GM21515 (cell line): ENCODE results near the gene EEF1B2.
"Not testable (repeated sequence)": the region's sequence is repeated elsewhere in the genome, so short reads cannot be mapped to it uniquely, and the experiment has no call there.

Source experiments
- ATAC-seq: cut with Tn5 transposase; IDR thresholded peaks from one replicate; pipeline ENCODE4 v1.9.1; 2021; ENCODE audit not compliant: unreplicated experiment

The EEF1B2 gene

DNA sequence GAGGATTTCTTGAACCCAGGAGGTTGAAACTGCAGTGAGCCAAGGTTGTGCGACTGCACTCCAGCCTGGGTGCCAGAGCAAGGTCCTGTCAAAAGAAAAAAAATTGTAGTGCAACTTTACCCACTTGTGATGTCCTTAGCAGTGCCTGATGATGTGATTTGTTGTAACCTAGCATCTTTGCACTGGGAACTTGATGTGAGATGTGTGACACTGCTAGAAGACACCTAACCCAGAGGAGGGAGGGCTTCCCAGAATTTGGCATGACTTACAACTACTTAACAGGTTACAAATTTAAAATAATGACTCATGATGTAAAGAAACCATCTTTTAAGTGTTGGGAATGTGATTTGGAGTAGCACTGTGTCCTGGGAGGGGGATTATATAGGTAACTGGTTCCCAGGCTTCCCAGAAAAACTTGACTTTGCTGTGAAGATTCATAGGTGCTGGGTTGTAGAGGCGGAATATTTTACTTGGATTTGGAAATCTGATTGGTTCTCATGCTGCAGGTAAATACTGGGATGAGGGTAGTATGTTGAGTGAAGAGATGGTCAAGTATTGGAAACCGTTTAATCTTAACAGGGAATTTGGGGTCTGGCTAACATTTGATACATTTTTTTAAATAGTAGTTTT lies 3.7 kb downstream of the EEF1B2 start:
- ATAC-seq = no peak

GRCh38 chr2:206164261-206164862 lies 4.7 kb downstream of the EEF1B2 start:
- ATAC-seq = no peak

GRCh38 chr2:206168230-206168629 lies 8.5 kb downstream of the EEF1B2 start:
- ATAC-seq = not testable (repeated sequence)

GRCh38 chr2:206171624-206172397 lies 12.1 kb downstream of the EEF1B2 start:
- ATAC-seq = not testable (repeated sequence)

- ATAC-seq = no peak
Observed at GRCh38 chr2:206173147-206173546, 13.5 kb downstream of the EEF1B2 start.

- ATAC-seq = no peak
Observed at GRCh38 chr2:206176121-206176520, 16.4 kb downstream of the EEF1B2 start.

GRCh38 chr2:206176901-206177300 lies 17.2 kb downstream of the EEF1B2 start:
- ATAC-seq = no peak

DNA sequence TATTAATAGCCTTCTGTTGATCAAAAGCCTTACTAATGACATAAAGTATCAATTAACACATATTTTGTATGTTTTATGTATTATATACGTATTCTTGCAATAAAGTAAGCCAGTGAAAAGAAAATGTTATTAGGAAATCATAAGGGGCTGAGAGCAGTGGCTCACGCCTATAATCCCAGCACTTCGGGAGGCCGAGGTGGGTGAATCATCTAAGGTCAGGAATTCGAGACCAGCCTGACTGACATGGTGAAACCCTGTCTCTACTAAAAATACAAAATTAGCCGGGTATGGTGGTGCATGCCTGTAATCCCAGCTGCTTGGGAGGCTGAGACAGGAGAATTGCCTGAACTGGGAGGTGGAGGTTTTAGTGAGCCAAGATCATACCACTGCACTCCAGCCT lies 21.8 kb downstream of the EEF1B2 start:
- ATAC-seq = not testable (repeated sequence)

- no peak for ATAC-seq
Observed at GRCh38 chr2:206189691-206190090, 30.0 kb downstream of the EEF1B2 start.

GRCh38 chr2:206190111-206190510 lies 30.4 kb downstream of the EEF1B2 start:
- ATAC-seq = no peak

DNA sequence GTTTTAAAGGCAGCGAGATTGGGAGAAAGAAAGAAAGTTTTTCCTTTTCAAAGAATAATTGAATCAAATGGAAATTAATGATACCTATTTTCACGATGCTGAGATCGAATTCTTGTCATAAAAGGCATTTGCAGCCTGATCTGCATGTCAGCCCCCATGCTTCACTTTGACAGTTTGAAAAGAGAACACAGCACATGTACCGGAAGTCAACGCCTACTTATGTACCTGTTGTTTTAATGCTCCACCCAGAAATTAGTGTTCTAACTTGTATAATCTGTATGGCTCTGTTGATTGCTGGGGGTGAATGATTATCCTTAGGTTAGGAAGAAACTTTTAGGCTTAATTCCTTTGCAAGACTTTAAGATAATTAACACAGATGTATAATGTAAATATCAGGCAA lies 31.0 kb downstream of the EEF1B2 start:
- ATAC-seq = no peak

DNA sequence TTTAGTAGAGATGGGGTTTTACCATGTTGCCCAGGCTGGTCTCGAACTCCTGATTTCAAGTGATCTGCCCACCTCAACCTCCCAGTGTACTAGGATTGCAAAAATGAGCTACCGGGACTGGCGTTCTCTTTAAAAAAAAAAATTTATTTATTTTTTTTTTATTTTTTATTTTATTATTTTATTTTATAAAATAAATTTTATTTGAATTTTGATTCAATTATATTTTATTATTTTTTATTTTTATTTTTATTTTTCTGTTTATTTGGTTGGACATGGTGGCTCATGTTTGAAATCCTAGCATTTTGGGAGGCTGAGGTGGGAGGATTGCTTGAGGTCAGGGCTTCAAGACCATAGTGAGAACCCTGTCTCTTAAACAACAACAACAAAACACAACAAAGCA lies 32.5 kb downstream of the EEF1B2 start:
- no peak for ATAC-seq

DNA sequence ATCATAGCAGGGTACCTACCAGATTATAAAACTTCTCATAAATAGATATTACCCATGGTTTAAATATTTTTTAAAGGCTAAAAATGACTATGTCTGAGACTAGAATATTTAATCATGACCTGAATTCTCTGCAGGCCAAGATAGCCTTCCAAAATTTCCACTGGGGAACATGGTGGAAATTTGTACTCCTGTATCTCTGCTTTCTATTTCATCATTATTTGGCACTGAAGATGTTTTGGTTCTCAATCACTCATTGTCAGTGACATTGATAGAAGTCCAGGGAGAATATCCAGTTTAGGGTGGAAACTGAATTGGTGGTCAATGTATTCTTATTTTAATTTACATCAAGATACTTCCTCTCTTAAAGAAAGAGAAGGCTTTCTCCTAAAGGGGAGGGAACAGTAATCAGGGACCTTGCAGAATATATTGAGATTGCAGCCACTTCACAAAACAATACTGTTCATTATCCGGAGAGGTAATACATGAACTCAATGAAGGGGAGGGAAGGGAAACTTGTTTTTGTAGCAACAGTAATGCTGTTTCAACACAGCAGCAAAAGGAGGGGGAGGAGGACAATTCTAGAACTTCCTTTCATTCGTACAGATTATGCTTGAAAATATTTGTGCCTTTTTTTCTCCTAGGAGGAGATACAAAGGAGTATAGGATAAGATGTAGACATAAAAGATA lies 34.1 kb downstream of the EEF1B2 start:
- ATAC-seq = no peak

- ATAC-seq = no peak
Observed at GRCh38 chr2:206198677-206199076, 39.0 kb downstream of the EEF1B2 start.

GRCh38 chr2:206201075-206201848 lies 41.6 kb downstream of the EEF1B2 start:
- no peak for ATAC-seq

- ATAC-seq = no peak
Observed at GRCh38 chr2:206202446-206202845, 42.8 kb downstream of the EEF1B2 start.

DNA sequence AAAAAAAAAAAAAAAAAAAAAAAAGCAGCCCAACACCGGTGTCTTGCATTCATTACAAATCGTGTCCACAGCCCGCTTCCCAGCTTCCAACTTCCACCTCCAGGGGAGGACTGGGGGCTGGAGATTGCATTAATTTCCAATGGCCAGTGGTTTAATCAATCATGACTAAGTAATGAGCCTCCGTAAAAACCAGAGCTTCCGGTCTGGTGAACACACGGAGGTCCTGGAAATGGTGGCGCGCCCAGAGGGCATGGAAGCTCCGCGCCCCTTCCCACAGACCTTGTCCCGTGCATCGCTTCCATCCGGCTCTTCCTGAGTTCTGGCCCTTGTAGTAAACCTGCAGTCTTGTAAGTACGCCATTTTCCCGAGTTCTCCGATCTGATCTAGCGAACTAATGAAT lies 43.6 kb downstream of the EEF1B2 start:
- no peak for ATAC-seq

DNA sequence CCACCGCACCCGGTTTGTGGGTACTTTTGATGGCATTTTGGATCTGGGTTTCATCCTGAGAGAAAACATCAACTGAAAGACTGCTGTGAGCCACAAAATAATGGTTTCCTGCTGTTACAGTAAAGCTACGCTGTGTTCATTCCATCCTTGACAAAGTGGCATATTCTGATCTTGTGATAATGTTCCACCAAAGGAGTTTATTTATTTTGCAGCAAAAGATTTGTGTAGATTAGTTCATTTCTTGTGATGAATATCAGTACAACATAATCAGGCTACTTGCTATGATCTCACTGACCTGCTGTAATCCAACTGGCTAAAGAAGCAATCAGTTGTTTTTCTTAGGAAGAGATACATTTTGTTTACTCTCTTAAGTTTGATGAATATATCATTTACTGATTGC lies 45.0 kb downstream of the EEF1B2 start:
- no peak for ATAC-seq

- not testable (repeated sequence) for ATAC-seq
Observed at GRCh38 chr2:206207316-206207715, 47.6 kb downstream of the EEF1B2 start.

GRCh38 chr2:206208900-206209299 lies 49.2 kb downstream of the EEF1B2 start:
- ATAC-seq = no peak
